Measurements from ENCODE around the gene ADISSP. TPM values are rescaled to one million over a fixed set of nuclear protein-coding genes. Genes with fewer than 3 reads are reported as not detected.

ADISSP gene
- total and polyA plus RNA-seq, 2 experiments from 2014 or later, result 86.6 to 126 TPM

GRCh38 chr20:3759316-3759823, 8.2 kb downstream of the ADISSP start:
- Mint-ChIP-seq H3K4me1 (no peaks in the 10 kb centered on the region), H3K9me3 (no peaks in the 10 kb centered on the region), H3K4me3 (no peak overlapping the region), H3K36me3 (ENCODE audit: low read depth) (peaks cover 22% of the 10 kb centered on the region), H3K27me3 (ENCODE audit: insufficient read depth, low read depth, poor library complexity) (peaks cover 14% of the 10 kb centered on the region), H3K27ac (no peak overlapping the region)
- peaks cover 10% of the 10 kb centered on the region for H3K4me1 ChIP-seq (ENCODE audit: insufficient read depth)
- H3F3A ChIP-seq (replicated peaks; ENCODE audit: low read depth), result no peaks in the 10 kb centered on the region
- ATAC-seq, result no peak
- peaks cover 7% of the 10 kb centered on the region for H3K36me3 ChIP-seq (ENCODE audit: insufficient read depth)
- H3K4me3 ChIP-seq, result no peak overlapping the region
- no peak overlapping the region for H3K4me2 ChIP-seq
- H4K20me1 ChIP-seq (replicated peaks; ENCODE audit: insufficient read depth), result peaks cover 18% of the 10 kb centered on the region
- peaks cover 12% of the 10 kb centered on the region; the same call in 1 of the 2 replicates for H3K79me2 ChIP-seq (replicated peaks; ENCODE audit: insufficient read depth)
- H3K27ac ChIP-seq (ENCODE audit: low read depth), result no peak overlapping the region
- no peaks in the 10 kb centered on the region for H3K9me2 ChIP-seq (ENCODE audit: insufficient read depth)
- H3K27me3 ChIP-seq (ENCODE audit: insufficient read depth), result no peaks in the 10 kb centered on the region
- DNase-seq (ENCODE audit: low spot score), result no peak
- TF ChIP-seq CTCF (conservative IDR thresholded peaks at IDR 0.05; ENCODE audit: low read depth in 2 of 2) (no peak), NANOG (IDR thresholded peaks at IDR 0.05; ENCODE audit: borderline replicate concordance) (no peak), ZNF462 (CRISPR knock-in tag; IDR thresholded peaks at IDR 0.05) (no peak), POLR2AphosphoS5 (IDR thresholded peaks at IDR 0.05; ENCODE audit: low read depth) (no peak), ETS1 (IDR thresholded peaks at IDR 0.05) (no peak), EZH2phosphoT487 (IDR thresholded peaks at IDR 0.05; ENCODE audit: unreplicated experiment) (no peak), JUNB (IDR thresholded peaks at IDR 0.05; ENCODE audit: unreplicated experiment) (no peak), ZNF114 (CRISPR knock-in tag; IDR thresholded peaks at IDR 0.05) (no peak), STAT1 (IDR thresholded peaks at IDR 0.05; ENCODE audit: unreplicated experiment) (no peak)
- H2AFZ ChIP-seq, result no peak overlapping the region

Data from GM23338 (cell line).